HUES64 (cell line): ENCODE results near the gene TSPAN4.

ENCODE experiments used
- H3K27ac ChIP-seq: 2 replicates; pipeline ENCODE4 v1.7.0; 2013; ENCODE audit warnings: low read depth, low read length, inconsistent platforms
- H3K27me3 ChIP-seq: 2 replicates; pipeline ENCODE4 v1.6.1; 2013; ENCODE audit warnings: mild to moderate bottlenecking, low read length; ENCODE audit not compliant: insufficient read depth
- H3K36me3 ChIP-seq: 2 replicates; pipeline ENCODE4 v1.6.1; 2013; ENCODE audit warnings: mild to moderate bottlenecking, low read length; ENCODE audit not compliant: insufficient read depth
- H3K4me1 ChIP-seq: 2 replicates; pipeline ENCODE4 v1.6.1; 2013; ENCODE audit warnings: mild to moderate bottlenecking, low read length, moderate library complexity; ENCODE audit not compliant: insufficient read depth
- H3K4me3 ChIP-seq: 2 replicates; pipeline ENCODE4 v1.5.1; 2013; ENCODE audit warnings: mild to moderate bottlenecking, low read length, moderate library complexity
- H3K9ac ChIP-seq: 2 replicates; pipeline ENCODE4 v1.6.1; 2013; ENCODE audit warnings: mild to moderate bottlenecking, low read depth, low read length
- H3K9me3 ChIP-seq: 2 replicates; pipeline ENCODE4 v1.6.1; 2013; ENCODE audit warnings: low read depth, low read length; ENCODE audit not compliant: insufficient read depth
- WGBS: fragments of 150-250, 120-280 bp; methylation state at CpG from one replicate; pipeline ENCODE4 v1.1.7; 2013; ENCODE audit warnings: missing lambda C conversion rate; 5-methylcytosine and 5-hydroxymethylcytosine counted together

Gene TSPAN4

GRCh38 chr11:798093-798713 lies 44.4 kb upstream of the TSPAN4 start, which contains the start of gene SLC25A22:
Gene SLC25A22 (minus strand): TSS chr11:798281. CDS start chr11:795006, 3,275 bp downstream.
- Histone ChIP-seq H3K4me3 (peak within 1 kb of the TSS; percentile 84), H3K36me3 (peaks cover 22% of the 10 kb centered on the region), H3K4me1 (0 out of 2 replicates have a peak, but pooled peaks cover 5% of the 10 kb centered on the region), H3K9ac (peak within 1 kb of the TSS; percentile 87), H3K27me3 (no peaks in the 10 kb centered on the region), H3K27ac (peak within 1 kb of the TSS; percentile 87), H3K9me3 (no peaks in the 10 kb centered on the region)
- 10% methylated on average over 69 of the region's 69 CpGs for WGBS

GRCh38 chr11:799641-800316 lies 42.9 kb upstream of the TSPAN4 start:
- no peak overlapping the region for H3K27ac ChIP-seq
- peaks cover 8% of the 10 kb centered on the region for H3K36me3 ChIP-seq
- no peaks in the 10 kb centered on the region for H3K27me3 ChIP-seq
- H3K4me1 ChIP-seq: 0 out of 2 replicates have a peak, but pooled peaks cover 5% of the 10 kb centered on the region
- no peaks in the 10 kb centered on the region for H3K9me3 ChIP-seq
- H3K4me3 ChIP-seq: no peak overlapping the region
- no peak overlapping the region for H3K9ac ChIP-seq
- 95% methylated on average over 32 of the region's 32 CpGs for WGBS

- Histone ChIP-seq H3K9me3 (no peaks in the 10 kb centered on the region), H3K27ac (no peak overlapping the region), H3K27me3 (no peaks in the 10 kb centered on the region), H3K4me1 (0 out of 2 replicates have a peak, but pooled peaks cover 5% of the 10 kb centered on the region), H3K4me3 (no peak overlapping the region), H3K36me3 (peaks cover 8% of the 10 kb centered on the region), H3K9ac (no peak overlapping the region)
- 95% methylated on average over 30 of the region's 30 CpGs for WGBS
Observed at GRCh38 chr11:800473-800872, 42.2 kb upstream of the TSPAN4 start.

GRCh38 chr11:801097-801780 lies 41.4 kb upstream of the TSPAN4 start:
- Histone ChIP-seq H3K27me3 (no peaks in the 10 kb centered on the region), H3K36me3 (peaks cover 8% of the 10 kb centered on the region), H3K9me3 (no peaks in the 10 kb centered on the region), H3K27ac (no peak overlapping the region), H3K4me1 (0 out of 2 replicates have a peak, but pooled peaks cover 5% of the 10 kb centered on the region), H3K9ac (no peak overlapping the region), H3K4me3 (no peak overlapping the region)
- WGBS: 94% methylated on average over 20 of the region's 20 CpGs

GRCh38 chr11:802018-802617 lies 40.5 kb upstream of the TSPAN4 start:
- no peaks in the 10 kb centered on the region for H3K9me3 ChIP-seq
- H3K4me3 ChIP-seq: no peak overlapping the region
- H3K4me1 ChIP-seq: no peaks in the 10 kb centered on the region
- no peak overlapping the region for H3K27ac ChIP-seq
- no peaks in the 10 kb centered on the region for H3K27me3 ChIP-seq
- 95% methylated on average over 21 of the region's 21 CpGs for WGBS
- no peak overlapping the region for H3K9ac ChIP-seq
- peaks cover 8% of the 10 kb centered on the region for H3K36me3 ChIP-seq

- Histone ChIP-seq H3K27ac (no peak overlapping the region), H3K9ac (peak overlapping the region; percentile 5; the same call in 1 of the 2 replicates), H3K27me3 (no peaks in the 10 kb centered on the region), H3K36me3 (peaks cover 8% of the 10 kb centered on the region), H3K4me1 (no peaks in the 10 kb centered on the region), H3K4me3 (no peak overlapping the region), H3K9me3 (no peaks in the 10 kb centered on the region)
- WGBS: 94% methylated on average over 28 of the region's 28 CpGs
Observed at GRCh38 chr11:802693-803466, 39.8 kb upstream of the TSPAN4 start.

GRCh38 chr11:803467-803742 lies 39.2 kb upstream of the TSPAN4 start:
- H3K36me3 ChIP-seq: peaks cover 8% of the 10 kb centered on the region
- H3K27me3 ChIP-seq: no peaks in the 10 kb centered on the region
- no peaks in the 10 kb centered on the region for H3K9me3 ChIP-seq
- no peaks in the 10 kb centered on the region for H3K4me1 ChIP-seq
- H3K27ac ChIP-seq: no peak overlapping the region
- 92% methylated on average over 8 of the region's 8 CpGs for WGBS
- no peak overlapping the region; the same call in 1 of the 2 replicates for H3K9ac ChIP-seq
- no peak overlapping the region for H3K4me3 ChIP-seq

- H3K36me3 ChIP-seq: peaks cover 8% of the 10 kb centered on the region
- 70% methylated on average over 26 of the region's 26 CpGs for WGBS
- H3K27me3 ChIP-seq: no peaks in the 10 kb centered on the region
- H3K4me1 ChIP-seq: no peaks in the 10 kb centered on the region
- peak overlapping the region; percentile 70 for H3K9ac ChIP-seq
- peak overlapping the region; percentile 71 for H3K4me3 ChIP-seq
- no peak overlapping the region; the same call in 1 of the 2 replicates for H3K27ac ChIP-seq
- H3K9me3 ChIP-seq: no peaks in the 10 kb centered on the region
Observed at GRCh38 chr11:803770-804598, 38.7 kb upstream of the TSPAN4 start.

GRCh38 chr11:804599-804964 lies 38.1 kb upstream of the TSPAN4 start:
- Histone ChIP-seq H3K9me3 (no peaks in the 10 kb centered on the region), H3K4me1 (no peaks in the 10 kb centered on the region), H3K27me3 (no peaks in the 10 kb centered on the region), H3K27ac (peak overlapping the region; percentile 52; the same call in 1 of the 2 replicates), H3K9ac (peak overlapping the region; percentile 70), H3K4me3 (peak overlapping the region; percentile 71), H3K36me3 (peaks cover 6% of the 10 kb centered on the region)
- WGBS: 26% methylated on average over 18 of the region's 18 CpGs
